AG04449 (cell line): ENCODE results near the gene KLHL21.
"Not testable (repeated sequence)": the region's sequence is repeated elsewhere in the genome, so short reads cannot be mapped to it uniquely, and the experiment has no call there.

ENCODE experiments used
- CTCF ChIA-PET: fragments of 350-600 bp; formaldehyde crosslinking; extraction: SDS; loops from one replicate; lab custom pipeline; 2021; ENCODE audit warnings: antibody characterized with exemption; lab: Yijun Ruan, JAX
- POLR2A ChIA-PET: fragments of 400-600, 350-600 bp; formaldehyde crosslinking; extraction: SDS; loops from one replicate; lab custom pipeline; 2020; ENCODE audit warnings: antibody characterized with exemption, inconsistent platforms; lab: Yijun Ruan, JAX
- DNase-seq: peaks from one replicate; pipeline ENCODE4 v3.0.0-alpha.2; 2010; ENCODE audit warnings: low read depth, low spot score
- H3K4me3 ChIP-seq: 2 replicates; pipeline ENCODE4 v1.5.1; 2011; ENCODE audit warnings: low read depth, mild to moderate bottlenecking, control low read depth, low read length
- TF ChIP-seq, protein P1 (sequence below): IDR thresholded peaks from one replicate; pipeline ENCODE4 v1.5.1; 2011; ENCODE audit warnings: mild to moderate bottlenecking, moderate library complexity, low read length, control low read depth, inconsistent platforms; ENCODE audit not compliant: insufficient read depth; ENCODE audit errors: missing control alignments

Gene KLHL21, protein sequence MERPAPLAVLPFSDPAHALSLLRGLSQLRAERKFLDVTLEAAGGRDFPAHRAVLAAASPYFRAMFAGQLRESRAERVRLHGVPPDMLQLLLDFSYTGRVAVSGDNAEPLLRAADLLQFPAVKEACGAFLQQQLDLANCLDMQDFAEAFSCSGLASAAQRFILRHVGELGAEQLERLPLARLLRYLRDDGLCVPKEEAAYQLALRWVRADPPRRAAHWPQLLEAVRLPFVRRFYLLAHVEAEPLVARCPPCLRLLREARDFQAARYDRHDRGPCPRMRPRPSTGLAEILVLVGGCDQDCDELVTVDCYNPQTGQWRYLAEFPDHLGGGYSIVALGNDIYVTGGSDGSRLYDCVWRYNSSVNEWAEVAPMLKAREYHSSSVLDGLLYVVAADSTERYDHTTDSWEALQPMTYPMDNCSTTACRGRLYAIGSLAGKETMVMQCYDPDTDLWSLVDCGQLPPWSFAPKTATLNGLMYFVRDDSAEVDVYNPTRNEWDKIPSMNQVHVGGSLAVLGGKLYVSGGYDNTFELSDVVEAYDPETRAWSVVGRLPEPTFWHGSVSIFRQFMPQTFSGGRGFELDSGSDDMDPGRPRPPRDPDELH

GRCh38 chr1:6602669-6603237 lies at the start of gene KLHL21:
Gene KLHL21 (minus strand): TSS chr1:6602869. CDS start chr1:6602817, 52 bp downstream.
- CTCF ChIA-PET, result interaction anchor here (0.6 to 1.7 kb wide), 5 partner anchors 9 to 116 kb away, joined by 3 to 8 read pairs (median 3); partner anchors contain the start of genes NOL9 and TAS1R1

DNA sequence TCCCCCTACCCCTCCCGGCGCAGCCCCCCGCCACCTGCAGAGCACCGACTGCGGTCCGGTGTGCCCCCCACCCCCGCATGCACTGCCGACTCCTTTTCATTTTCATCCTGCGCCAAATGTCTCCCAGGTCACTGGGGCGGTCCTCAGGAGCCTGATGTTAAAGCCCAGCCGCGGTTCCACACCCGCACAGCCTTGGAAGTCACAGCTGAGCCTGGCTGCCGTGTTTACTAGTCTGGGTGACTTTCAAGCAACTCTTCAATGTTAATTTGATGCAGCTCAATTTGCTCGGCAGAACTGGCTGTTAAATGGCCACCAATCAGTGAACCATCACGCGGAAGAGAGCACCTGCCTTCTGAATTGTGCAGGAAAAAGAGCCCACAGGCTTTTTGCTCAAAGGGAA lies 49.2 kb upstream of the KLHL21 start:
- H3K4me3 ChIP-seq, result no peak overlapping the region
- POLR2A ChIA-PET, result no interaction called here
- CTCF ChIA-PET, result interaction anchor here (1.0 to 2.2 kb wide), 5 partner anchors 9 to 162 kb away, joined by 3 to 9 read pairs (median 5); no protein-coding TSS in a partner anchor
- no peak for DNase-seq
- TF ChIP-seq, protein P1, sequence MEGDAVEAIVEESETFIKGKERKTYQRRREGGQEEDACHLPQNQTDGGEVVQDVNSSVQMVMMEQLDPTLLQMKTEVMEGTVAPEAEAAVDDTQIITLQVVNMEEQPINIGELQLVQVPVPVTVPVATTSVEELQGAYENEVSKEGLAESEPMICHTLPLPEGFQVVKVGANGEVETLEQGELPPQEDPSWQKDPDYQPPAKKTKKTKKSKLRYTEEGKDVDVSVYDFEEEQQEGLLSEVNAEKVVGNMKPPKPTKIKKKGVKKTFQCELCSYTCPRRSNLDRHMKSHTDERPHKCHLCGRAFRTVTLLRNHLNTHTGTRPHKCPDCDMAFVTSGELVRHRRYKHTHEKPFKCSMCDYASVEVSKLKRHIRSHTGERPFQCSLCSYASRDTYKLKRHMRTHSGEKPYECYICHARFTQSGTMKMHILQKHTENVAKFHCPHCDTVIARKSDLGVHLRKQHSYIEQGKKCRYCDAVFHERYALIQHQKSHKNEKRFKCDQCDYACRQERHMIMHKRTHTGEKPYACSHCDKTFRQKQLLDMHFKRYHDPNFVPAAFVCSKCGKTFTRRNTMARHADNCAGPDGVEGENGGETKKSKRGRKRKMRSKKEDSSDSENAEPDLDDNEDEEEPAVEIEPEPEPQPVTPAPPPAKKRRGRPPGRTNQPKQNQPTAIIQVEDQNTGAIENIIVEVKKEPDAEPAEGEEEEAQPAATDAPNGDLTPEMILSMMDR, result no peak

More at GRCh38 chr1:6602669-6603237, at the start of gene KLHL21:
- TF ChIP-seq, protein P1, result no peak
- DNase-seq, result no peak
- H3K4me3 ChIP-seq, result peak within 1 kb of the TSS; percentile 95
- POLR2A ChIA-PET, result interaction anchor here (0.7 to 3.5 kb wide), 9 partner anchors 10 to 99 kb away, joined by 3 to 17 read pairs (median 6); partner anchors contain the start of genes DNAJC11, PHF13, TAS1R1 and ZBTB48

- ChIA-PET CTCF (interaction anchor here (0.8 to 8.3 kb wide), 8 partner anchors 8 to 194 kb away, joined by 3 to 120 read pairs (median 12); partner anchors contain the start of genes NOL9, PLEKHG5 and TAS1R1), POLR2A (interaction anchor here (0.6 kb wide), 1 partner anchor 11 kb away, joined by 3 read pairs; no protein-coding TSS in a partner anchor)
- no peak for DNase-seq
- TF ChIP-seq, protein P1, result no peak
- H3K4me3 ChIP-seq, result no peak overlapping the region
Observed at GRCh38 chr1:6648556-6648955, 45.9 kb upstream of the KLHL21 start.

DNA sequence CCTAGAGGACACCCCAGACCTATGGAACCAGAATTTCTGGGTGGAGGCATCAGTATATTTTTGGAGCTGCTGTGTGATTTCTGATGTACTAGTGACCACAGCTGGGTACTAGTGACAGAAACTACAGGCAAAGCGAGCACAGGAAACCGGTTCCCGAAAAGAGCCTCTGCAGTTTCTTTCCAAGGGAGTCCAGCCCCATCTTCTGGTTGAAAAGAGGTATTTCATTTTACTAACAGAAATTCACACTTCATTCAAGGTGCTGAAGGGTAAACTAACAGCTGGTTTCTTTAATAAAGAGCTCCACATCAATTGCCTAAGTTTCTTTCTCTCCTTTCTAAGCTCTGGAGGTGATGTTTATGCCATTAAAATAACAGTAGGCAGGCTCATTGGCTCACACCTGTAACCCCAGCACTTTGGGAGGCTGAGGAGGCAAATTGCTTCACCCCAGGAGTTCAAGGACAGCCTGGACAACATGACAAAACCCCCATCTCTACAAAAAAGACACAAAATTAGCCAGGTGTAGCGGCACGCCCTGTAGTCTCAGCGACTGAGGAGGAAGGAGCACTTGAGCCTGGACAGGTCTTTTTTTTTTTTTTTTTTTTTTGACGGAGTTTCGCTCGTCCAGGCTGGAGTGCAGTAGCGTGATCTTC lies 44.0 kb upstream of the KLHL21 start:
- ChIA-PET POLR2A (interaction anchor here (0.6 kb wide), 1 partner anchor 48 kb away, joined by 3 read pairs; no protein-coding TSS in a partner anchor), CTCF (interaction anchor here (0.6 to 8.3 kb wide), 35 partner anchors 10 to 284 kb away, joined by 3 to 120 read pairs (median 4); partner anchors contain the start of genes NOL9, PLEKHG5 and TAS1R1)
- peak; percentile 4 for DNase-seq
- TF ChIP-seq, protein P1, result peak; percentile 50
- no peak overlapping the region for H3K4me3 ChIP-seq

DNA sequence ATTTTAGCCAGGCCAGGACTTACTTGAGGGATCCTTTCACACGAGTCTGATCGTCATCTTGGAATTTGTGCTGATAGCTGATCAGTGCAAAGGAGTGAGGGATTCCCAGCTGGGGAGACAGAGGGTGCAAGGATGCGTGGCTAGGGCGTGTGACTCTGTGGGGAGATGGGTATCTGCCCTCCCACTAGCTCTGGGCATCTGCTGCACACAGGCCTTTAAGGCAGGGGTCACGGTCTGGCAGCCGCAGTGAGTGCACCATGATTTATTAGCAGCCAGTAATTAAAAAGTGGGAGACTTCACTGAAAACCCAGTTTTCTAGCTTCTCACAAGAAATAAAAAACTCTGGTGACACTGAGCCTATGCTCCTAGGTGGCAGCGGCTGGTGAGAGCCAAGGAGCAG lies 42.3 kb upstream of the KLHL21 start:
- no peak for DNase-seq
- CTCF ChIA-PET, result interaction anchor here (1.0 to 8.3 kb wide), 13 partner anchors 10 to 398 kb away, joined by 3 to 120 read pairs (median 5); partner anchors contain the start of genes NOL9, PLEKHG5 and TAS1R1

GRCh38 chr1:6640867-6641266 lies 38.2 kb upstream of the KLHL21 start:
- DNase-seq, POLR2A ChIA-PET, H3K4me3 ChIP-seq: not testable (repeated sequence)
- CTCF ChIA-PET, result interaction anchor here (1.1 to 8.3 kb wide), 4 partner anchors 11 to 152 kb away, joined by 4 to 120 read pairs (median 8); partner anchors contain the start of genes NOL9, PLEKHG5 and TAS1R1

More for the DNA sequence above, 42.3 kb upstream of the KLHL21 start:
- H3K4me3 ChIP-seq, result no peak overlapping the region
- TF ChIP-seq, protein P1, result no peak
- POLR2A ChIA-PET, result interaction anchor here (1.1 kb wide), 1 partner anchor 13 kb away, joined by 3 read pairs; no protein-coding TSS in a partner anchor
